Measurements from ENCODE around the gene ADAM30. TPM values are rescaled to one million over a fixed set of nuclear protein-coding genes. Genes with fewer than 3 reads are reported as not detected.

ADAM30 gene
- polyA plus RNA-seq (2011; rRNA removed) (not detected in 2 replicates), polyA minus RNA-seq (2011; rRNA and poly(A)+ RNA removed) (not detected in 2 replicates)

GRCh38 chr1:119896303-119896702 lies at the start of gene ADAM30:
Gene ADAM30 (minus strand): TSS chr1:119896515. CDS start chr1:119896336, 179 bp downstream.
- CTCF ChIA-PET, result interaction anchor here (3.5 kb wide), 1 partner anchor 10 kb away, joined by 12 read pairs; no protein-coding TSS in a partner anchor
- no peak for TF ChIP-seq CTCF (IDR thresholded peaks at IDR 0.05; ENCODE audit: low read depth, low read length)
- Histone ChIP-seq H3K27me3 (ENCODE audit: control insufficient read depth, insufficient read depth, low read length) (peaks cover 4% of the 10 kb centered on the region), H3K4me3 (ENCODE audit: low read depth, low read length) (no peak within 1 kb of the TSS), H3K9me3 (ENCODE audit: control insufficient read depth, insufficient read depth, low read length) (peaks cover 4% of the 10 kb centered on the region; the same call in 1 of the 2 replicates), H3K27ac (ENCODE audit: low read depth, low read length) (no peak within 1 kb of the TSS)
- no peak for DNase-seq (ENCODE audit: low read depth, low spot score)
- POLR2A ChIA-PET, result no interaction called here

GRCh38 chr1:119943216-119943615 lies 46.9 kb upstream of the ADAM30 start:
- no peaks in the 10 kb centered on the region for H3K27me3 ChIP-seq (ENCODE audit: control insufficient read depth, insufficient read depth, low read length)
- no peak overlapping the region for H3K4me3 ChIP-seq (ENCODE audit: low read depth, low read length)
- TF ChIP-seq CTCF (IDR thresholded peaks at IDR 0.05; ENCODE audit: low read depth, low read length), result no peak

GRCh38 chr1:119941392-119941791 lies 45.1 kb upstream of the ADAM30 start:
- H3K27me3 ChIP-seq (ENCODE audit: control insufficient read depth, insufficient read depth, low read length), result no peaks in the 10 kb centered on the region
- peaks cover 3% of the 10 kb centered on the region; the same call in 1 of the 2 replicates for H3K9me3 ChIP-seq (ENCODE audit: control insufficient read depth, insufficient read depth, low read length)
- no peak overlapping the region for H3K4me3 ChIP-seq (ENCODE audit: low read depth, low read length)
- ChIA-PET CTCF (interaction anchor here (1.2 kb wide), 1 partner anchor 133 kb away, joined by 3 read pairs; no protein-coding TSS in a partner anchor), POLR2A (no interaction called here)
- TF ChIP-seq CTCF (IDR thresholded peaks at IDR 0.05; ENCODE audit: low read depth, low read length), result no peak
- no peak for DNase-seq (ENCODE audit: low read depth, low spot score)
- no peak overlapping the region for H3K27ac ChIP-seq (ENCODE audit: low read depth, low read length)

More at GRCh38 chr1:119943216-119943615, 46.9 kb upstream of the ADAM30 start:
- ChIA-PET CTCF (interaction anchor here (0.9 to 1.5 kb wide), 4 partner anchors 57 to 199 kb away, joined by 3 to 6 read pairs (median 4); no protein-coding TSS in a partner anchor), POLR2A (no interaction called here)
- no peak for DNase-seq (ENCODE audit: low read depth, low spot score)
- H3K27ac ChIP-seq (ENCODE audit: low read depth, low read length), result no peak overlapping the region
- peaks cover 3% of the 10 kb centered on the region; the same call in 1 of the 2 replicates for H3K9me3 ChIP-seq (ENCODE audit: control insufficient read depth, insufficient read depth, low read length)

DNA sequence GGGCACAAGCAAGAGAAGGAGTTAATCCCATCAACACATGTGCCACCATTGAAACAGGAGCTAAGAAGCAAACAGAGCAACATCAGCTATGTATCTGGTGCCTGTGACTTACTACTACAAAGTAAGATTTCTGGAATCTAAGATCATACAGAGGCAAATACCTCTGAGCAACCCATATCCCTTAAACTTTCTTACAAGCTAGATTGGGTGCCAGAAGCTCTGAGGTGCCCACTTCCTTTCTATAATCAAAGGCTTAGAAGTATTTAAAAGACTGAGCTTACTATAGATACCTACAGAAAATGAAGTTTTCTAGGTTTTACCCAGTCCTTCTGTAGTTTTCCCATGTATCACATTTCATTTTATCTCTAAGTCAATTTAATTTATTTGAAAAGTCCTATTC lies 44.4 kb upstream of the ADAM30 start:
- Histone ChIP-seq H3K4me3 (ENCODE audit: low read depth, low read length) (no peak overlapping the region), H3K9me3 (ENCODE audit: control insufficient read depth, insufficient read depth, low read length) (peaks cover 3% of the 10 kb centered on the region; the same call in 1 of the 2 replicates), H3K27ac (ENCODE audit: low read depth, low read length) (no peak overlapping the region), H3K27me3 (ENCODE audit: control insufficient read depth, insufficient read depth, low read length) (no peaks in the 10 kb centered on the region)
- DNase-seq (ENCODE audit: low read depth, low spot score), result no peak
- ChIA-PET CTCF (interaction anchor here (1.2 kb wide), 1 partner anchor 132 kb away, joined by 3 read pairs; no protein-coding TSS in a partner anchor), POLR2A (no interaction called here)
- no peak for TF ChIP-seq CTCF (IDR thresholded peaks at IDR 0.05; ENCODE audit: low read depth, low read length)

- no peak for TF ChIP-seq CTCF (IDR thresholded peaks at IDR 0.05; ENCODE audit: low read depth, low read length)
- Histone ChIP-seq H3K4me3 (ENCODE audit: low read depth, low read length) (no peak overlapping the region), H3K27me3 (ENCODE audit: control insufficient read depth, insufficient read depth, low read length) (no peaks in the 10 kb centered on the region), H3K9me3 (ENCODE audit: control insufficient read depth, insufficient read depth, low read length) (no peaks in the 10 kb centered on the region; the same call in 1 of the 2 replicates), H3K27ac (ENCODE audit: low read depth, low read length) (no peak overlapping the region)
- ChIA-PET POLR2A (no interaction called here), CTCF (interaction anchor here (1.5 kb wide), 1 partner anchor 31 kb away, joined by 3 read pairs; no protein-coding TSS in a partner anchor)
- DNase-seq (ENCODE audit: low read depth, low spot score), result no peak
Observed at GRCh38 chr1:119937198-119937597, 40.9 kb upstream of the ADAM30 start.

Measured in AG04450 (cell line).